GM23338 (cell line): ENCODE measurements around the gene CRYBG2. TPM values are rescaled to one million over a fixed set of nuclear protein-coding genes. Genes with fewer than 3 reads are reported as not detected.

Experiments used
- ATAC-seq: fragments of 200-7000 bp; cut with Tn5 transposase; 3 replicates; pipeline ENCODE4 v1.9.1; 2020
- DNase-seq: peaks from one replicate; pipeline ENCODE4 v3.0.0-alpha.2; 2015; ENCODE audit warnings: low spot score
- H2AFZ ChIP-seq: fragments of 200-600 bp; sonication (generic); 2 replicates; pipeline ENCODE4 v1.8.0; 2016; ENCODE audit warnings: antibody characterized with exemption, mild to moderate bottlenecking, moderate library complexity
- H3F3A ChIP-seq: fragments of 200-600 bp; sonication (generic); replicated peaks from 2 replicates; pipeline ENCODE4 v1.8.0; 2017; ENCODE audit warnings: antibody characterized with exemption, mixed run types, low read depth
- H3K27ac ChIP-seq: fragments of 200-600 bp; sonication (generic); 2 replicates; pipeline ENCODE4 v1.6.1; 2016; ENCODE audit warnings: low read depth
- H3K27me3 ChIP-seq: fragments of 200-600 bp; sonication (generic); 2 replicates; pipeline ENCODE4 v1.8.0; 2016; ENCODE audit warnings: mild to moderate bottlenecking, mixed run types, moderate library complexity; ENCODE audit not compliant: insufficient read depth
- H3K36me3 ChIP-seq: fragments of 200-600 bp; sonication (generic); 2 replicates; pipeline ENCODE4 v1.8.0; 2016; ENCODE audit warnings: mild to moderate bottlenecking; ENCODE audit not compliant: insufficient read depth
- H3K4me1 ChIP-seq: fragments of 200-600 bp; sonication (generic); 2 replicates; pipeline ENCODE4 v1.8.0; 2016; ENCODE audit warnings: mild to moderate bottlenecking, moderate library complexity; ENCODE audit not compliant: insufficient read depth
- H3K4me2 ChIP-seq: fragments of 200-600 bp; sonication (generic); 2 replicates; pipeline ENCODE4 v1.7.1; 2017; ENCODE audit warnings: mixed run types
- H3K4me3 ChIP-seq: fragments of 200-600 bp; sonication (generic); 2 replicates; pipeline ENCODE4 v1.6.1; 2016; ENCODE audit warnings: mixed run types
- H3K79me2 ChIP-seq: fragments of 200-600 bp; sonication (generic); replicated peaks from 2 replicates; pipeline ENCODE4 v1.8.0; 2017; ENCODE audit warnings: mild to moderate bottlenecking; ENCODE audit not compliant: insufficient read depth
- H3K9me2 ChIP-seq: fragments of 200-600 bp; sonication (generic); 2 replicates; pipeline ENCODE4 v1.8.0; 2017; ENCODE audit not compliant: insufficient read depth
- H4K20me1 ChIP-seq: fragments of 200-600 bp; sonication (generic); replicated peaks from 2 replicates; pipeline ENCODE4 v1.8.0; 2017; ENCODE audit warnings: mild to moderate bottlenecking; ENCODE audit not compliant: insufficient read depth
- H3K27ac Mint-ChIP-seq: 2 replicates; pipeline ENCODE4 v1.8.0; 2020; ENCODE audit warnings: inconsistent platforms, mild to moderate bottlenecking, moderate library complexity, mixed read lengths
- H3K27me3 Mint-ChIP-seq: 3 replicates; pipeline ENCODE4 v1.8.0; 2022; ENCODE audit warnings: low read depth, mild to moderate bottlenecking, moderate library complexity, mixed read lengths, inconsistent platforms; ENCODE audit not compliant: insufficient read depth, poor library complexity
- H3K36me3 Mint-ChIP-seq: 3 replicates; pipeline ENCODE4 v1.8.0; 2021; ENCODE audit warnings: low read depth, mild to moderate bottlenecking, inconsistent platforms, moderate library complexity, mixed read lengths
- H3K4me1 Mint-ChIP-seq: 3 replicates; pipeline ENCODE4 v1.8.0; 2020; ENCODE audit warnings: mild to moderate bottlenecking, inconsistent platforms, mixed read lengths
- H3K4me3 Mint-ChIP-seq: 3 replicates; pipeline ENCODE4 v1.8.0; 2021; ENCODE audit warnings: moderate library complexity, mild to moderate bottlenecking, inconsistent platforms, mixed read lengths
- H3K9me3 Mint-ChIP-seq: 3 replicates; pipeline ENCODE4 v1.8.0; 2020; ENCODE audit warnings: moderate library complexity, mild to moderate bottlenecking, inconsistent platforms, mixed read lengths
- CREB1 ChIP-seq: fragments of 250-450 bp; sonication (Bioruptor Pico); IDR thresholded peaks from 2 replicates; pipeline ENCODE4 v1.5.0; 2020; ENCODE audit warnings: low read depth, mild to moderate bottlenecking, moderate library complexity
- JUNB ChIP-seq: IDR thresholded peaks from one replicate; pipeline ENCODE4 v1.6.1; 2016; ENCODE audit warnings: antibody characterized with exemption; ENCODE audit not compliant: unreplicated experiment
- polyA plus RNA-seq: library from polyadenylated mRNA; unstranded; fragments of >200 nt; fragmentation: Nextera tagmentation; extraction: Ambion mirVana; gene quantifications from 2 replicates; pipeline ENCODE4 v1.2.1, GENCODE V29; 2016
- total RNA-seq: library from RNA; depleted of rRNA; stranded (reverse); fragments of >200 nt; shearing (Covaris generic); gene quantifications from 2 replicates; pipeline ENCODE4 v1.2.3, GENCODE V29; 2014
- TF ChIP-seq, protein P1 (sequence below): fragments of 250-450 bp; sonication (Bioruptor Pico); IDR thresholded peaks from 2 replicates; pipeline ENCODE4 v1.5.0; 2020; ENCODE audit warnings: mild to moderate bottlenecking, moderate library complexity
- TF ChIP-seq, protein P2 (sequence below): IDR thresholded peaks from 2 replicates; pipeline ENCODE4 v1.6.1; 2016; ENCODE audit warnings: antibody characterized with exemption

The CRYBG2 gene
- total and polyA plus RNA-seq, 2 experiments from 2014 or later, result 17.6 to 18.4 TPM

DNA sequence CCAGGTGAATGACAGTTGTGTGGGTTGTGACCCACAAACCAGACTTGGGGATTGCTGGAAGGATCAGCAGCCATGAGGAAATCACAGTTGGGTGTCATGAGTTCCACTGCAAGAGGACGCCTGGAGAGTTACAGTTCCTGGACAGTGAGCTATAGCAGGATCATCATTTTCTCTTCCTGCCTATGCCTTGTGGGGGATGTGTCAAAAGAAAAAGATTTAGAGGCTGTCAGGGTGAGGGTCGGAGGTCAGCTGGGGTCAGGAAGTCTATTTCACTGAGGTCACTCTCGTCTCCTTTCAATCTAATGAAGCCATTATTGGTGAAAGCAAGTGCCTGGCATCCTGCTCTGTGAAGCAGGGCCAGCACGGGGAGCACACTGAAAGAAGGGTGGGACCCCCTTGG is 49.7 kb upstream of the CRYBG2 start (continued):
- TF ChIP-seq, protein P1, sequence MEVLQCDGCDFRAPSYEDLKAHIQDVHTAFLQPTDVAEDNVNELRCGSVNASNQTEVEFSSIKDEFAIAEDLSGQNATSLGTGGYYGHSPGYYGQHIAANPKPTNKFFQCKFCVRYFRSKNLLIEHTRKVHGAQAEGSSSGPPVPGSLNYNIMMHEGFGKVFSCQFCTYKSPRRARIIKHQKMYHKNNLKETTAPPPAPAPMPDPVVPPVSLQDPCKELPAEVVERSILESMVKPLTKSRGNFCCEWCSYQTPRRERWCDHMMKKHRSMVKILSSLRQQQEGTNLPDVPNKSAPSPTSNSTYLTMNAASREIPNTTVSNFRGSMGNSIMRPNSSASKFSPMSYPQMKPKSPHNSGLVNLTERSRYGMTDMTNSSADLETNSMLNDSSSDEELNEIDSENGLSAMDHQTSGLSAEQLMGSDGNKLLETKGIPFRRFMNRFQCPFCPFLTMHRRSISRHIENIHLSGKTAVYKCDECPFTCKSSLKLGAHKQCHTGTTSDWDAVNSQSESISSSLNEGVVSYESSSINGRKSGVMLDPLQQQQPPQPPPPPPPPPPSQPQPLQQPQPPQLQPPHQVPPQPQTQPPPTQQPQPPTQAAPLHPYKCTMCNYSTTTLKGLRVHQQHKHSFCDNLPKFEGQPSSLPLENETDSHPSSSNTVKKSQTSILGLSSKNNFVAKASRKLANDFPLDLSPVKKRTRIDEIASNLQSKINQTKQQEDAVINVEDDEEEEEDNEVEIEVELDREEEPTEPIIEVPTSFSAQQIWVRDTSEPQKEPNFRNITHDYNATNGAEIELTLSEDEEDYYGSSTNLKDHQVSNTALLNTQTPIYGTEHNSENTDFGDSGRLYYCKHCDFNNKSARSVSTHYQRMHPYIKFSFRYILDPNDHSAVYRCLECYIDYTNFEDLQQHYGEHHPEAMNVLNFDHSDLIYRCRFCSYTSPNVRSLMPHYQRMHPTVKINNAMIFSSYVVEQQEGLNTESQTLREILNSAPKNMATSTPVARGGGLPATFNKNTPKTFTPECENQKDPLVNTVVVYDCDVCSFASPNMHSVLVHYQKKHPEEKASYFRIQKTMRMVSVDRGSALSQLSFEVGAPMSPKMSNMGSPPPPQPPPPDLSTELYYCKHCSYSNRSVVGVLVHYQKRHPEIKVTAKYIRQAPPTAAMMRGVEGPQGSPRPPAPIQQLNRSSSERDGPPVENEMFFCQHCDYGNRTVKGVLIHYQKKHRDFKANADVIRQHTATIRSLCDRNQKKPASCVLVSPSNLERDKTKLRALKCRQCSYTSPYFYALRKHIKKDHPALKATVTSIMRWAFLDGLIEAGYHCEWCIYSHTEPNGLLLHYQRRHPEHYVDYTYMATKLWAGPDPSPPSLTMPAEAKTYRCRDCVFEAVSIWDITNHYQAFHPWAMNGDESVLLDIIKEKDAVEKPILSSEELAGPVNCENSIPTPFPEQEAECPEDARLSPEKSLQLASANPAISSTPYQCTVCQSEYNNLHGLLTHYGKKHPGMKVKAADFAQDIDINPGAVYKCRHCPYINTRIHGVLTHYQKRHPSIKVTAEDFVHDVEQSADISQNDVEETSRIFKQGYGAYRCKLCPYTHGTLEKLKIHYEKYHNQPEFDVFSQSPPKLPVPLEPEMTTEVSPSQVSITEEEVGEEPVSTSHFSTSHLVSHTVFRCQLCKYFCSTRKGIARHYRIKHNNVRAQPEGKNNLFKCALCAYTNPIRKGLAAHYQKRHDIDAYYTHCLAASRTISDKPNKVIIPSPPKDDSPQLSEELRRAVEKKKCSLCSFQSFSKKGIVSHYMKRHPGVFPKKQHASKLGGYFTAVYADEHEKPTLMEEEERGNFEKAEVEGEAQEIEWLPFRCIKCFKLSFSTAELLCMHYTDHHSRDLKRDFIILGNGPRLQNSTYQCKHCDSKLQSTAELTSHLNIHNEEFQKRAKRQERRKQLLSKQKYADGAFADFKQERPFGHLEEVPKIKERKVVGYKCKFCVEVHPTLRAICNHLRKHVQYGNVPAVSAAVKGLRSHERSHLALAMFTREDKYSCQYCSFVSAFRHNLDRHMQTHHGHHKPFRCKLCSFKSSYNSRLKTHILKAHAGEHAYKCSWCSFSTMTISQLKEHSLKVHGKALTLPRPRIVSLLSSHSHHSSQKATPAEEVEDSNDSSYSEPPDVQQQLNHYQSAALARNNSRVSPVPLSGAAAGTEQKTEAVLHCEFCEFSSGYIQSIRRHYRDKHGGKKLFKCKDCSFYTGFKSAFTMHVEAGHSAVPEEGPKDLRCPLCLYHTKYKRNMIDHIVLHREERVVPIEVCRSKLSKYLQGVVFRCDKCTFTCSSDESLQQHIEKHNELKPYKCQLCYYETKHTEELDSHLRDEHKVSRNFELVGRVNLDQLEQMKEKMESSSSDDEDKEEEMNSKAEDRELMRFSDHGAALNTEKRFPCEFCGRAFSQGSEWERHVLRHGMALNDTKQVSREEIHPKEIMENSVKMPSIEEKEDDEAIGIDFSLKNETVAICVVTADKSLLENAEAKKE (CRISPR knock-in tag), result no peak
- TF ChIP-seq CREB1, result no peak

DNA sequence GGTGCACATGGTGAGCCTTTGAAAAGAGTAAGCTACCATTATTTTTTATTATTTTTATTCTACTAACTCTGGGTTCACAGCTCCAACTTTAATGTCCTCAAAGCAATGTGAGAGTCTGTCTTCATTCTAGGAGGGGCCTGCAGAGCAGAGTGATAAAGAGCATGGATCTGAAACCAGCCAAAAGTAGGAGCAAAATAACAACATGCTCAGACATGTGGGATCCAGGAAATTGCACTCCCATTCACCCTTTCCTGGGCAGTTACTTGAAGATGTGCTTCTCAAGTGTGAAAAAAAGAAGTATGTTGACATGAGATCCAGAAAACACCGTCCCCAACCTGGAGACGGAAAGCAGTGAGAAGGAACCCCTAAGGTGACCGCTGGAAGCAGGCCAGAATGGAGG is 48.0 kb upstream of the CRYBG2 start:
- TF ChIP-seq JUNB, result no peak
- TF ChIP-seq, protein P2, sequence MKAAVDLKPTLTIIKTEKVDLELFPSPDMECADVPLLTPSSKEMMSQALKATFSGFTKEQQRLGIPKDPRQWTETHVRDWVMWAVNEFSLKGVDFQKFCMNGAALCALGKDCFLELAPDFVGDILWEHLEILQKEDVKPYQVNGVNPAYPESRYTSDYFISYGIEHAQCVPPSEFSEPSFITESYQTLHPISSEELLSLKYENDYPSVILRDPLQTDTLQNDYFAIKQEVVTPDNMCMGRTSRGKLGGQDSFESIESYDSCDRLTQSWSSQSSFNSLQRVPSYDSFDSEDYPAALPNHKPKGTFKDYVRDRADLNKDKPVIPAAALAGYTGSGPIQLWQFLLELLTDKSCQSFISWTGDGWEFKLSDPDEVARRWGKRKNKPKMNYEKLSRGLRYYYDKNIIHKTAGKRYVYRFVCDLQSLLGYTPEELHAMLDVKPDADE, result no peak
- Mint-ChIP-seq H3K4me1 (peaks cover 2% of the 10 kb centered on the region; the same call in 2 of the 3 replicates), H3K4me3 (no peak overlapping the region), H3K36me3 (no peaks in the 10 kb centered on the region), H3K9me3 (no peaks in the 10 kb centered on the region), H3K27me3 (peaks cover 6% of the 10 kb centered on the region), H3K27ac (no peak overlapping the region)
- Histone ChIP-seq H3K4me3 (no peak overlapping the region), H3K4me1 (no peaks in the 10 kb centered on the region), H3K79me2 (no peaks in the 10 kb centered on the region), H3K4me2 (no peak overlapping the region), H3K9me2 (no peaks in the 10 kb centered on the region), H3F3A (no peaks in the 10 kb centered on the region), H3K27me3 (no peaks in the 10 kb centered on the region), H3K27ac (no peak overlapping the region), H3K36me3 (no peaks in the 10 kb centered on the region), H4K20me1 (0 out of 2 replicates have a peak, but pooled peaks cover 2% of the 10 kb centered on the region), H2AFZ (no peak overlapping the region)
- ATAC-seq (no peak), DNase-seq (no peak)
